HUES48 (cell line): ENCODE data around the gene AUTS2.

Experiments used
- H3K27ac ChIP-seq: one replicate; pipeline ENCODE4 v1.7.0; 2013; ENCODE audit warnings: low read depth, low read length, inconsistent platforms
- H3K27me3 ChIP-seq: 2 replicates; pipeline ENCODE4 v1.6.1; 2013; ENCODE audit warnings: mild to moderate bottlenecking, low read length; ENCODE audit not compliant: control insufficient read depth, insufficient read depth
- H3K36me3 ChIP-seq: 2 replicates; pipeline ENCODE4 v1.6.1; 2013; ENCODE audit warnings: low read length; ENCODE audit not compliant: control insufficient read depth, insufficient read depth
- H3K4me1 ChIP-seq: 2 replicates; pipeline ENCODE4 v1.6.1; 2013; ENCODE audit warnings: mild to moderate bottlenecking, low read length; ENCODE audit not compliant: control insufficient read depth, insufficient read depth
- H3K4me3 ChIP-seq: 2 replicates; pipeline ENCODE4 v1.5.1; 2013; ENCODE audit warnings: mild to moderate bottlenecking, low read depth, low read length
- H3K9ac ChIP-seq: 2 replicates; pipeline ENCODE4 v1.6.1; 2013; ENCODE audit warnings: mild to moderate bottlenecking, low read depth, low read length, moderate library complexity
- H3K9me3 ChIP-seq: 2 replicates; pipeline ENCODE4 v1.6.1; 2013; ENCODE audit warnings: low read length; ENCODE audit not compliant: control insufficient read depth, insufficient read depth

AUTS2 gene

DNA sequence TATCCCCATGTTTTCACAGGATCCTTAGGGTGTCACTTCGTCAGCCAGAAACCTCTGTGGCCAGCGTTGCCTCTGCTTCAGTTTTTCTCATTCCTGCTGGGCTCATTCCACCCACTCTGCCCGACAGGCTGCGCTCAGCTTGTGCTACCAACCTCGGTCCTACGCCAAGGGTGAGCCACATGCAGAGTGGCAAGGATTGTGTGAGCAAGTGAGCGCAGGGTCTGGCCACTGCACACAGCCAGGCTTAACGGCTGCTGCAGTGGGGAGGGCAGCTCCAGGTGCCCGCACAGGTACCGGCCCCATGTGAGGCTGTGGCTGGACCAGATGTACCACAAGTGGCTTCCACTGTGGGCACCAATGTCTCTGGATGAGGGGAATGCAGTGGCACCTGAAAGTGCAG is 329.2 kb downstream of the AUTS2 start:
- H3K4me1 ChIP-seq = peaks cover under 1% of the 10 kb centered on the region; the same call in 1 of the 2 replicates
- no peak overlapping the region for H3K27ac ChIP-seq
- H3K4me3 ChIP-seq = no peak overlapping the region
- no peak overlapping the region for H3K9ac ChIP-seq
- H3K27me3 ChIP-seq = no peaks in the 10 kb centered on the region
- H3K9me3 ChIP-seq = no peaks in the 10 kb centered on the region
- H3K36me3 ChIP-seq = no peaks in the 10 kb centered on the region

- Histone ChIP-seq H3K4me1 (no peaks in the 10 kb centered on the region), H3K36me3 (no peaks in the 10 kb centered on the region), H3K9ac (no peak overlapping the region), H3K9me3 (no peaks in the 10 kb centered on the region), H3K27me3 (no peaks in the 10 kb centered on the region), H3K4me3 (no peak overlapping the region), H3K27ac (no peak overlapping the region)
Observed at GRCh38 chr7:69928621-69929020, 330.3 kb downstream of the AUTS2 start.

DNA sequence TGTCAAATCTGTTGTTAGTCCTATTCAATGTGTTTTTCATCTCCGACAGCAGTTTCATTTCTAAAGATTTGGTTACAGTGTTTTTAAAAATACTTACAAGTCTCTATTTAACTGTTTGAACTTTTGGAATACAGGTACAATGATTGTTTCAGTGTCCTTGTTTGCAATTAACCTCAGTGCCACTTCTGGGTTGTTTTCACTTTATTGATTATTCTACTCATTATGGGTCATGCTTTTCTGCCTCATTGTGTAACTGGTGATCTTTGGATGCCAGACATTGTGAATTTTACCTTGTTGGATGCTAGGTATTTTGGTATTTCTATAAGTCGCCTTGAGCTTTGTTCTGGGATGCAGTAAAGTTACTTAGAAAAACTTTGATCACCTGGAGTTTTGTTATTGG is 331.3 kb downstream of the AUTS2 start:
- no peak overlapping the region for H3K4me3 ChIP-seq
- no peak overlapping the region for H3K27ac ChIP-seq
- H3K9me3 ChIP-seq = no peaks in the 10 kb centered on the region
- H3K36me3 ChIP-seq = no peaks in the 10 kb centered on the region
- no peaks in the 10 kb centered on the region for H3K4me1 ChIP-seq
- no peak overlapping the region for H3K9ac ChIP-seq
- H3K27me3 ChIP-seq = no peaks in the 10 kb centered on the region

DNA sequence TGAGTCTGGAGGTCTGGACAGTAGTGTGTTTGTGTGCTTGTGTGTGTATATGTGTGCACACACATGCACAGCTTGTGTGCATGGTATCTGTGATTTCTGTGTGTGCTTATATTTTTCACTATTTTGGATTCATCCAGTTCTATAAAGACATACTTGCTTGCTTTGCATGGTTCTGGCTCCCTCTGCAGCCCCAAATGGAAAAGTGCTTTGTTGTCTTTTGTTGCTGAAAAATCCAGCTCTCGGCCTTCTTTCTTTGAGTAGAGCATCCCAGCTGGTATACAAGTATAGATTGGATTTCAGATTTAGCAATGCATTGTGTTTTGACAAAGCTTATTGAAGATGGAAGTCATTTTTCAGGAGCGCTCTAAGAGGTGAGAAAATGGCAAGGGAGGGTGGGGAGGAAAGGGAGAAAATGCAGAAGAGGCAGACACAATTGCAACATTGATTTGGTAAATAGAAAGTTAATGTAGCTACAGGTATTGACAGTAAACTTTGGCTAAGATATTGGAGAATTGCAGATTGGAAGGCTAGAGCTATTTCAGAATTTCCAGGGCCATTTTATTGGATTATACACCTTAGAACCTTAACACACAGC is 333.9 kb downstream of the AUTS2 start:
- no peak overlapping the region for H3K4me3 ChIP-seq
- H3K9ac ChIP-seq = no peak overlapping the region
- no peaks in the 10 kb centered on the region for H3K4me1 ChIP-seq

GRCh38 chr7:69934144-69934903 is 336.0 kb downstream of the AUTS2 start:
- Histone ChIP-seq H3K36me3 (no peaks in the 10 kb centered on the region), H3K4me3 (no peak overlapping the region), H3K27me3 (no peaks in the 10 kb centered on the region)

More for the DNA sequence above, 333.9 kb downstream of the AUTS2 start:
- Histone ChIP-seq H3K36me3 (no peaks in the 10 kb centered on the region), H3K27ac (no peak overlapping the region), H3K9me3 (no peaks in the 10 kb centered on the region), H3K27me3 (no peaks in the 10 kb centered on the region)

GRCh38 chr7:69935107-69935506 is 336.8 kb downstream of the AUTS2 start:
- no peak overlapping the region for H3K9ac ChIP-seq
- H3K4me1 ChIP-seq = no peaks in the 10 kb centered on the region
- no peaks in the 10 kb centered on the region for H3K36me3 ChIP-seq
- H3K9me3 ChIP-seq = no peaks in the 10 kb centered on the region
- H3K27me3 ChIP-seq = no peaks in the 10 kb centered on the region
- H3K4me3 ChIP-seq = no peak overlapping the region
- no peak overlapping the region for H3K27ac ChIP-seq

More at GRCh38 chr7:69934144-69934903, 336.0 kb downstream of the AUTS2 start:
- H3K27ac ChIP-seq = no peak overlapping the region
- H3K9ac ChIP-seq = no peak overlapping the region
- H3K4me1 ChIP-seq = no peaks in the 10 kb centered on the region
- no peaks in the 10 kb centered on the region for H3K9me3 ChIP-seq

DNA sequence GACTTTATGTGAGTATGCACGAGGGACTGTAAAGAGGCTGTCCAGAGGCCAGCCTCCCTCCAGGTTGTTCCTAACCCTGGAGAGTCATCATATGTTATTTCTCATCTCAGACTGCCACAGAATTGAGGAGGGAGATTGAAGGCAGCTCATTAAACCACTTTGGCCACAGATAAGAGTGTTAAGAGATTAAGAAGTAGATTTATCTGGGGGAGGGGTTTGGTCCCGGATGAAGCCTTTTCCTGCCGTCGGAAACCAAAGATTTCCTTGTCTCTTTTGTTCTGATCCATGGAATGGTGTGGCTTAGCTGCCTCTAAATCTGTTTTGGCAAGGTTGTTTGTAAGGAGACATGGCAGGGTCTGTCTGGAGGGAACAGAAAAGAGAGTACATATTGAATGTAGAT is 338.8 kb downstream of the AUTS2 start:
- Histone ChIP-seq H3K27me3 (no peaks in the 10 kb centered on the region), H3K4me3 (no peak overlapping the region), H3K27ac (no peak overlapping the region), H3K9ac (no peak overlapping the region), H3K9me3 (no peaks in the 10 kb centered on the region), H3K4me1 (no peaks in the 10 kb centered on the region), H3K36me3 (no peaks in the 10 kb centered on the region)

DNA sequence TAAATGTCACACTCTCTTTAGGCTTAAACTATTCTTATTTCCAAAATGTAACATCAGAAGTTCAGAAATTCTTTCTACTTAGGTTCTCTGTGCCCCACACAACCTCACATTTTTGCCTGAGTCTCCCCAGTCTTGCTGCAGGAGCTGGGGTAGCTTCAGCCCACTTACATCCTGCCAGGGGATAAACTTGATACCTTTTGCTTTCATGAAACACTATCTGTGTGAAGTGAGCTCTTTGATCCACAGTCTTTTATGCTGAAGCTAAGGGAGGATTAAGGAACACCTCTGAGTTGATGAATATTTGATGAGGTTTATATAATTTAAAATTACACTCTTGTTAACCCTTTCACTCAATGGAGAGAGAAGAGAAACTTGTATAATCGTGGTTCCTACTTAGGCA is 341.0 kb downstream of the AUTS2 start:
- H3K27me3 ChIP-seq = no peaks in the 10 kb centered on the region
- no peak overlapping the region for H3K4me3 ChIP-seq
- H3K9me3 ChIP-seq = no peaks in the 10 kb centered on the region
- no peak overlapping the region for H3K27ac ChIP-seq
- no peak overlapping the region for H3K9ac ChIP-seq
- no peaks in the 10 kb centered on the region for H3K4me1 ChIP-seq
- H3K36me3 ChIP-seq = no peaks in the 10 kb centered on the region

DNA sequence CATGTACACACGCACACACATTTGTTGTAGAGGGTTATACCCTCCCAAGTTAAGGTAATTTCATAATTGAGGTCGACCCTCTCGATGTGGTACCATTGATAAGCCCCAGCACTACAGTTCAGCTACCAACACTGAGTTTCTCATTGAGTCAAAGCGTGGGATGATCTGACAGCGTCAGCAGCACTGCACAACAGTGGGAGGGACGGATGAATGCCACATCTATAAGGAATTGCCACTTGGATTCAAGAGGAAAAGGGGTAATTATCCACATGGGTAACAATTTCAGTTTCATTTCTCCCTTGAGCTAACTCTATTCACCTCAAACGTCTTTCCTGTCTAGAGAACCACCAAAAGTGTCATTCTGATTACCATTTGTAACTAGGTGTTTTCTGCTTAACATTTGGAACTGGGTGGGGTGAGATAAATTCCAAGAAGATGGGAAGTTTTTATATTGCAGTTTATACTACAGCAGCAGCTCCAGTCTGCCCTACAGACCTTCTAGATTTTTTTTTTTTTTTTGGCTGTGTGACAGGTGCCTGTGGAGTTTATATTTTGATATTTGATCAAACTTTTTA is 342.9 kb downstream of the AUTS2 start:
- no peaks in the 10 kb centered on the region for H3K36me3 ChIP-seq
- no peak overlapping the region for H3K27ac ChIP-seq
- no peaks in the 10 kb centered on the region for H3K9me3 ChIP-seq
- H3K27me3 ChIP-seq = no peaks in the 10 kb centered on the region
- H3K4me1 ChIP-seq = 0 out of 2 replicates have a peak, but pooled peaks cover 5% of the 10 kb centered on the region
- H3K9ac ChIP-seq = no peak overlapping the region
- H3K4me3 ChIP-seq = no peak overlapping the region

GRCh38 chr7:69942573-69942972 is 344.3 kb downstream of the AUTS2 start:
- Histone ChIP-seq H3K4me3 (no peak overlapping the region), H3K9ac (no peak overlapping the region), H3K27ac (no peak overlapping the region), H3K27me3 (no peaks in the 10 kb centered on the region), H3K4me1 (0 out of 2 replicates have a peak, but pooled peaks cover 5% of the 10 kb centered on the region), H3K36me3 (no peaks in the 10 kb centered on the region), H3K9me3 (no peaks in the 10 kb centered on the region)

DNA sequence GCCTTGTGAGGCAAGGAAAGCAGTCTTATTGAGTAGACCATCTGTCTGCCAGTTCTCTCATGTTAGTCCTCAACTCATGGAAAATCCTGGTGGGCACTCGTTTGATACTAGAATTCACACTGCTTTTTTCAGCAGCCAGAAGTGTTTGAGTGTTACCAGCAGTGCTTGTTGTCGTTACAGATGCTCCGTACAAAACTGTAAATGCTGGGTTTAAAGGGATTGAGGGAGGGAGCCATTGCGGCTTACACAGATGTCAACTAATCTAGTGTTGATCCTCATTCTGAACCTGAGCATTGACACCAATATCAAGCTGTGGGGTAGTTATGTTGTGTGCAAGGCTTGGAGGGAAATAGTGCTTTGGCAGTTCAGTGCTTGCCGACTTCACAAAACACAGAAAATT is 348.6 kb downstream of the AUTS2 start:
- H3K9ac ChIP-seq = no peak overlapping the region
- no peaks in the 10 kb centered on the region for H3K9me3 ChIP-seq
- H3K4me1 ChIP-seq = 0 out of 2 replicates have a peak, but pooled peaks cover 5% of the 10 kb centered on the region
- H3K27me3 ChIP-seq = no peaks in the 10 kb centered on the region
- no peak overlapping the region for H3K4me3 ChIP-seq
- no peak overlapping the region for H3K27ac ChIP-seq
- no peaks in the 10 kb centered on the region for H3K36me3 ChIP-seq
